Common myeloid progenitor, CD34-positive (primary cell): ENCODE measurements around the gene ATF7.

Source experiments
- CTCF ChIA-PET: fragments of 350-600 bp; sonication (Branson Sonifier 250); formaldehyde crosslinking; loops from one replicate; lab custom pipeline; 2021; ENCODE audit warnings: antibody characterized with exemption; lab: Charles Lee
- POLR2A ChIA-PET: fragments of 350-600 bp; sonication (Branson Sonifier 250); formaldehyde crosslinking; loops from one replicate; lab custom pipeline; 2021; ENCODE audit warnings: antibody characterized with exemption; lab: Charles Lee
- DNase-seq, 3 donors: peaks; one replicate each; pipeline versions ENCODE4 v3.0.0 to v3.0.0-alpha.2; 2013
- H3K27ac ChIP-seq, 2 experiments: 1 replicate in 1 of 2; 2 replicates in 1 of 2; pipeline ENCODE4 v1.7.0; 2013; ENCODE audit warnings: inconsistent platforms in 2 of 2, low read length in 2 of 2, mild to moderate bottlenecking in 2 of 2, low read depth in 1 of 2, moderate library complexity in 1 of 2; ENCODE audit not compliant: severe bottlenecking in 2 of 2, insufficient read depth in 1 of 2, poor library complexity in 1 of 2
- H3K27me3 ChIP-seq, 5 experiments: replicated peaks in 2 of 5; 1 replicate in 3 of 5; 2 replicates in 2 of 5; pipeline versions ENCODE4 v1.6.1 to v1.7.0; 2013; ENCODE audit warnings: low read length in 4 of 5, mild to moderate bottlenecking in 2 of 5, moderate library complexity in 2 of 5, inconsistent platforms in 1 of 5; ENCODE audit not compliant: insufficient read depth in 5 of 5, control insufficient read depth in 4 of 5
- H3K36me3 ChIP-seq, 4 experiments: 1 replicate in 2 of 4; 2 replicates in 2 of 4; pipeline versions ENCODE4 v1.6.1 to v1.7.0; 2013; ENCODE audit warnings: low read length in 3 of 4, control low read depth in 1 of 4, mild to moderate bottlenecking in 1 of 4; ENCODE audit not compliant: control insufficient read depth in 4 of 4, insufficient read depth in 4 of 4
- H3K4me1 ChIP-seq, 4 experiments: 1 replicate in 3 of 4; 2 replicates in 1 of 4; pipeline versions ENCODE4 v1.6.1 to v1.7.1; 2013; ENCODE audit warnings: low read length in 3 of 4, mild to moderate bottlenecking in 3 of 4, control low read depth in 1 of 4, inconsistent platforms in 1 of 4, moderate library complexity in 1 of 4; ENCODE audit not compliant: control insufficient read depth in 4 of 4, insufficient read depth in 4 of 4; ENCODE audit errors: control extremely low read depth in 1 of 4
- H3K4me3 ChIP-seq, 7 experiments: 1 replicate in 4 of 7; 2 replicates in 3 of 7; pipeline versions ENCODE4 v1.5.1 to v1.7.0; 2013; ENCODE audit warnings: mild to moderate bottlenecking in 7 of 7, low read length in 6 of 7, moderate library complexity in 6 of 7, inconsistent platforms in 2 of 7, low read depth in 2 of 7, control low read depth in 1 of 7; ENCODE audit not compliant: insufficient read depth in 4 of 7, control insufficient read depth in 1 of 7; ENCODE audit errors: extremely low read depth in 1 of 7
- H3K9me3 ChIP-seq, 5 experiments: 1 replicate in 4 of 5; 2 replicates in 1 of 5; pipeline versions ENCODE4 v1.6.1 to v1.7.1; 2013; ENCODE audit warnings: low read length in 4 of 5, mild to moderate bottlenecking in 2 of 5, inconsistent platforms in 1 of 5, low read depth in 1 of 5, moderate library complexity in 1 of 5; ENCODE audit not compliant: control insufficient read depth in 4 of 5, insufficient read depth in 2 of 5; ENCODE audit errors: control extremely low read depth in 1 of 5
- WGBS: methylation state at CpG from one replicate; pipeline ENCODE4 v1.1.5; 2013; ENCODE audit not compliant: insufficient coverage; 5-methylcytosine and 5-hydroxymethylcytosine counted together

Gene ATF7

GRCh38 chr12:53480491-53481442 lies 145.4 kb downstream of the ATF7 start:
- no peaks in the 10 kb centered on the region for H3K27me3 ChIP-seq
- POLR2A ChIA-PET, result interaction anchor here (0.6 to 3.2 kb wide), 6 partner anchors 9 to 228 kb away, joined by 3 to 20 read pairs (median 4); partner anchors contain the start of gene TARBP2
- no peak for DNase-seq
- no peak overlapping the region for H3K4me3 ChIP-seq
- H3K27ac ChIP-seq, result no peak overlapping the region
- WGBS, result 95% methylated on average over 5 of the region's 12 CpGs
- CTCF ChIA-PET, result interaction anchor here (1.2 to 3.1 kb wide), 7 partner anchors 12 to 157 kb away, joined by 3 to 23 read pairs (median 6); partner anchors contain the start of genes MAP3K12 and NPFF
- no peaks in the 10 kb centered on the region for H3K9me3 ChIP-seq
- no peaks in the 10 kb centered on the region for H3K4me1 ChIP-seq
- peaks cover 26 to 94% (median 66%) of the 10 kb centered on the region in 4 experiments for H3K36me3 ChIP-seq

- H3K36me3 ChIP-seq, result peaks cover 35 to 96% (median 68%) of the 10 kb centered on the region in 4 experiments
- H3K9me3 ChIP-seq, result no peaks in the 10 kb centered on the region
- CTCF ChIA-PET, result interaction anchor here (1.2 to 8.9 kb wide), 5 partner anchors 10 to 134 kb away, joined by 3 to 130 read pairs (median 4); partner anchors contain the start of gene NPFF
- no peaks in the 10 kb centered on the region for H3K27me3 ChIP-seq
- H3K4me1 ChIP-seq, result no peaks in the 10 kb centered on the region
- H3K27ac ChIP-seq, result no peak overlapping the region
- WGBS, result 95% methylated on average over 3 of the region's 5 CpGs
- DNase-seq, result no peak
- H3K4me3 ChIP-seq, result no peak overlapping the region
- POLR2A ChIA-PET, result interaction anchor here (1.0 to 1.3 kb wide), 2 partner anchors 11 to 22 kb away, joined by 3 to 4 read pairs; partner anchors contain the start of gene TARBP2
These were observed 146.9 kb downstream of the ATF7 start for GRCh38 chr12:53479331-53479730.

GRCh38 chr12:53478865-53479264 lies 147.3 kb downstream of the ATF7 start:
- ChIA-PET POLR2A (interaction anchor here (1.0 kb wide), 1 partner anchor 12 kb away, joined by 4 read pairs; no protein-coding TSS in a partner anchor), CTCF (interaction anchor here (1.1 to 8.9 kb wide), 6 partner anchors 11 to 134 kb away, joined by 3 to 130 read pairs (median 5); partner anchors contain the start of gene NPFF)
- peaks cover 39 to 96% (median 69%) of the 10 kb centered on the region in 4 experiments for H3K36me3 ChIP-seq
- H3K4me3 ChIP-seq, result no peak overlapping the region
- no peaks in the 10 kb centered on the region for H3K27me3 ChIP-seq
- WGBS, result 88% methylated on average over 1 of the region's 1 CpG
- H3K9me3 ChIP-seq, result no peaks in the 10 kb centered on the region
- no peak overlapping the region for H3K27ac ChIP-seq
- DNase-seq, result no peak
- H3K4me1 ChIP-seq, result no peaks in the 10 kb centered on the region

- CTCF ChIA-PET, result interaction anchor here (1.0 to 8.9 kb wide), 15 partner anchors 9 to 179 kb away, joined by 3 to 130 read pairs (median 9); partner anchors contain the start of genes NPFF and TARBP2
- peak in 2 of 3 donors; percentile 43 to 51 for DNase-seq
- POLR2A ChIA-PET, result interaction anchor here (0.6 to 1.3 kb wide), 4 partner anchors 12 to 23 kb away, joined by 3 to 6 read pairs (median 4); no protein-coding TSS in a partner anchor
- Histone ChIP-seq H3K36me3 (peaks cover 50 to 96% (median 73%) of the 10 kb centered on the region in 4 experiments), H3K4me3 (no peak overlapping the region), H3K27me3 (no peaks in the 10 kb centered on the region), H3K9me3 (no peaks in the 10 kb centered on the region), H3K4me1 (no peaks in the 10 kb centered on the region), H3K27ac (no peak overlapping the region)
- 100% methylated on average over 1 of the region's 2 CpGs for WGBS
These were observed 149.4 kb downstream of the ATF7 start for GRCh38 chr12:53476769-53477209.

- Histone ChIP-seq H3K36me3 (peaks cover 58 to 95% (median 78%) of the 10 kb centered on the region in 4 experiments), H3K4me3 (no peak overlapping the region), H3K9me3 (no peaks in the 10 kb centered on the region), H3K4me1 (no peaks in the 10 kb centered on the region), H3K27me3 (no peaks in the 10 kb centered on the region), H3K27ac (no peak overlapping the region)
- no peak for DNase-seq
- ChIA-PET POLR2A (interaction anchor here (0.6 to 1.5 kb wide), 3 partner anchors 19 to 34 kb away, joined by 3 to 6 read pairs (median 3); no protein-coding TSS in a partner anchor), CTCF (interaction anchor here (0.7 to 8.9 kb wide), 13 partner anchors 8 to 154 kb away, joined by 3 to 130 read pairs (median 5); partner anchors contain the start of genes AAAS and NPFF)
- 94% methylated on average over 13 of the region's 13 CpGs for WGBS
These were observed 151.4 kb downstream of the ATF7 start for GRCh38 chr12:53474819-53475218.

- H3K27ac ChIP-seq, result no peak overlapping the region
- no CpG with 5 or more reads among the region's 2 CpGs for WGBS
- H3K4me3 ChIP-seq, result no peak overlapping the region
- no peaks in the 10 kb centered on the region for H3K4me1 ChIP-seq
- peaks cover 60 to 95% (median 81%) of the 10 kb centered on the region in 4 experiments for H3K36me3 ChIP-seq
- CTCF ChIA-PET, result interaction anchor here (0.7 to 8.9 kb wide), 10 partner anchors 9 to 153 kb away, joined by 3 to 130 read pairs (median 8); partner anchors contain the start of genes AAAS and NPFF
- H3K27me3 ChIP-seq, result no peaks in the 10 kb centered on the region
- POLR2A ChIA-PET, result interaction anchor here (1.5 to 4.6 kb wide), 2 partner anchors 8 to 35 kb away, joined by 6 to 20 read pairs; no protein-coding TSS in a partner anchor
- no peak for DNase-seq
- no peaks in the 10 kb centered on the region for H3K9me3 ChIP-seq
These were observed 152.1 kb downstream of the ATF7 start for GRCh38 chr12:53474077-53474476.
